Hypothalamus (tissue), 51 donors: Measurements from ENCODE around the gene BMAL2.

ENCODE experiments used
- DNase-seq, 51 donors: peaks; one replicate each; lab custom pipeline; 2025; lab: John Stamatoyannopoulos, UW

Gene BMAL2

GRCh38 chr12:27319409-27319808, 13.2 kb upstream of the BMAL2 start:
- DNase-seq = no peak

GRCh38 chr12:27319848-27320247, 12.8 kb upstream of the BMAL2 start:
- DNase-seq = no peak

GRCh38 chr12:27324530-27324929, 8.1 kb upstream of the BMAL2 start:
- no peak for DNase-seq

- DNase-seq = no peak
Measured at GRCh38 chr12:27330846-27331245, 1.8 kb upstream of the BMAL2 start.

GRCh38 chr12:27331291-27331926, 1.2 kb upstream of the BMAL2 start:
- peak in 1 of 51 donors; percentile 6 for DNase-seq

- no peak for DNase-seq
Measured at GRCh38 chr12:27331927-27332324, 710 bp upstream of the BMAL2 start.

- no peak for DNase-seq
Measured at GRCh38 chr12:27332407-27332713, 276 bp upstream of the BMAL2 start.

GRCh38 chr12:27333403-27334009, 870 bp downstream of the BMAL2 start:
- peak in 11 of 51 donors; percentile 1 to 29 (median 5) for DNase-seq

- no peak for DNase-seq
Measured at GRCh38 chr12:27334042-27334720, 1.5 kb downstream of the BMAL2 start.

GRCh38 chr12:27334721-27335082, 2.1 kb downstream of the BMAL2 start:
- DNase-seq = no peak

- no peak for DNase-seq
Measured at GRCh38 chr12:27335364-27336281, 3.0 kb downstream of the BMAL2 start.

- no peak for DNase-seq
Measured at GRCh38 chr12:27336282-27336653, 3.6 kb downstream of the BMAL2 start.

GRCh38 chr12:27337376-27337775, 4.7 kb downstream of the BMAL2 start:
- DNase-seq = no peak

GRCh38 chr12:27338473-27338872, 5.8 kb downstream of the BMAL2 start:
- no peak for DNase-seq

GRCh38 chr12:27340971-27341370, 8.3 kb downstream of the BMAL2 start:
- DNase-seq = no peak

- DNase-seq = no peak
Measured at GRCh38 chr12:27342536-27342935, 9.9 kb downstream of the BMAL2 start.

- no peak for DNase-seq
Measured at GRCh38 chr12:27343255-27344000, 10.8 kb downstream of the BMAL2 start.

- DNase-seq = no peak
Measured at GRCh38 chr12:27344246-27344645, 11.6 kb downstream of the BMAL2 start.

GRCh38 chr12:27344760-27345159, 12.1 kb downstream of the BMAL2 start:
- DNase-seq = no peak

GRCh38 chr12:27345376-27345775, 12.7 kb downstream of the BMAL2 start:
- no peak for DNase-seq

GRCh38 chr12:27347779-27348178, 15.1 kb downstream of the BMAL2 start:
- no peak for DNase-seq
